ENCODE data around the gene ACTR1B.
"Not testable (repeated sequence)": the region's sequence is repeated elsewhere in the genome, so short reads cannot be mapped to it uniquely, and the experiment has no call there.

ACTR1B gene

GRCh38 chr2:97658691-97659157 is 5.1 kb downstream of the ACTR1B start:
- no peak for DNase-seq

DNA sequence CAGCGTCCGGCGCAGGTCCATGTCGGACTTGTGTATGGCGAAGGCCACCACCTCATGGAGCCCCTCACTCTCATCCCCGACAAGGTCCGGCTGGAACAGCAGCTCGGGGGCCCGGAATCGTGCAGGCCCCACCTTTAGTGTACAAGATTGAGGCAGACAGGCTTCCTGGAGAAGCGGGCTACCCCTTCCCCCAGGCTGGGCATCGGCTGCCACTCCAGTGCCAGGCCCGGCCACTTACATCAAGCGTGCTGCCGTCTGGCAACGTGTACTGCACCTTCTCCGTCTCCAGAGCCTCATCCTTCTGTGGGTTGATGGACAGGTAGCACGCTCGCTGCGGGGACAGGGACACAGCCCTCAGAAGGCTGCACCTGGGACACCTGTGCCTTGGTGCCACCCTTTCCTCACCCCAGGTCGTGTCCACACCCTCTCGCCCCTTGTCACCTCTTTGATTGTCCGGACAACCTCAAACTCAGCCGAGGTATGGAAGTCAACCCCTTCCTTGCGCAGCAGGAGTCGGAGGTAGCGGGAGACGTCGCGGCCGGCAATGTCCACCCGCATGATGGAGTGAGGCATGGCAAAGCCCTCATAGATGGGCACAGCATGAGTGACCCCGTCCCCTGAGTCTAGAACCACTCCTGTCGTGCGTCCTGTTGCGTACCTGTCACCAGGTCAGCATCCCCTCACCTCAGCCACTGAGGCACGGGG is 5.7 kb downstream of the ACTR1B start:
- no peak for DNase-seq

DNA sequence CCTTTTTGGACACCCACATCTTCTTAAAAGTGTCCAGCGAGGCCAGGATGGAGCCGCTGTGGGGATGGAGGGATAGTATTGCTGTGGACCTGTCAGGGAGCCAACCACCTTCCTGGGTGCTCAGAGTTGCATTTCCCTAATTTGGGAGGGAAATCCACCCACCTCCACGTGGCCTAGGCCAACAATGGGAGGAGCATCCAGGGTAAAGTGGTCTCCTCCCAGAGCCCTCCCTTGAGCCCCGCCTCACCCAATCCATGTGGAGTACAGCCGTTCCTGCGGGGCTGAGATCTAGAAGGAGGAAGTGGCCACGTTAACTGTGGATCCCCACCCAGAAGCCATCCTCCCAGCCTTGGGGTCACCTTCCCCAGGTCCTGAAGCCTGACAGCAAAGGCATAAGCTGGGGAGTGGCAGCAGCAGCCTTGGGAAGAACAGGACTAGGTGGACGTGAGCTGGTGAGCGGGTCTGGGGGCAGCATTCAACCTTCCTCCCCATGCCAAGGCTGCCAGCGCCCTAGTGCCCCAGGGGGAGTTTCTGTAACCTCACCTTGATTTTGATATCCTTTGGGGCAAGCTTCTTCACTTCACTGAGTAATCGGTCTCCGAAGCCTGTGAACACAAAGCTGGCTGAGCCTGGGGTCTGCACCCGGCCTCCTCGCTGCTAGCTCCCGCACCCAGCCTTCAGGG is 6.8 kb downstream of the ACTR1B start:
- DNase-seq = no peak

GRCh38 chr2:97656129-97656755 is 7.6 kb downstream of the ACTR1B start:
- no peak for DNase-seq

GRCh38 chr2:97654791-97655190 is 9.1 kb downstream of the ACTR1B start:
- no peak for DNase-seq

- DNase-seq = no peak
Observed at GRCh38 chr2:97654309-97654708, 9.5 kb downstream of the ACTR1B start.

DNA sequence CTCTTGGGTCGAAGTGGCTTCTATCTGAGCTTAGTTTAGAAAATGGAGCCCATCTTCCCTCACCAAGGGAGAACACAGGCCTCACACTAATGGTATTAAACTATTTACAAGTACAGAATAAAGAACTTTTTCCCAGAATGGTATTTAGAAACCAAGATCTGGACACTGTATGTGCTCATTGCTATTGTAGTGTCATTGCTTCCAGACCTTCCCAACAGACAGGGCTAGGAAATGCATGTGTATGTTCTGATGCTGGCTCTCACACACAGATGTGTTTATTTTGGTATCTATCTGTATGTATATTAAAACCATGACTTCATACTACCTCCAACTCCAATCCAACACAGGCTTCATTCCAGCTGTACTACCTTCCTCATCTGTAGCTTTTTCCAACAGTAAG is 10.0 kb downstream of the ACTR1B start:
- no peak for DNase-seq

- DNase-seq = no peak
Observed at GRCh38 chr2:97653473-97653872, 10.4 kb downstream of the ACTR1B start.

DNA sequence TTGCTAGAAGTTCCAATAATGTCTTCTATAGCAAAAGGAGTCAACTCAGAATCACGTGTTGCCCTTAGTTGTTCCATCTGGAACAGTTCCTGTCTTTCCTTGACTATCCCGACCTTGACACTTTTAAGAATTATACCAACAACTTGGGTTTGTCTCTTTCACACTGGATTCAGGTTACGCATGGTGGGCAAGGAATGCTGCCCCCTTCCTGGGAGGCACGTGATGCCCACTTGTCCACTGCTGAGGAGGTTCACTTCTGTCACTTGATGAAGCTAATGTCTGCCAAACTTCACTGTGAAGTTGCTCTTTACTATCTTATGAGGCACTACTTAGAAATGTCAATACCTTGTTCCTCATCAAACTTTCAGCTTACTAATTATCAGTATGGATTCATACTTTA is 12.7 kb downstream of the ACTR1B start:
- no peak for DNase-seq

GRCh38 chr2:97646977-97647376 is 16.9 kb downstream of the ACTR1B start:
- DNase-seq = no peak

- DNase-seq = peak; percentile 98
Observed at GRCh38 chr2:97645695-97646629, 17.9 kb downstream of the ACTR1B start, which contains the start of gene COX5B. Gene COX5B, plus strand, starts transcription at chr2:97646062. Its CDS starts 25 bp downstream, at chr2:97646087.

- no peak for DNase-seq
Observed at GRCh38 chr2:97645112-97645694, 18.6 kb downstream of the ACTR1B start.

DNA sequence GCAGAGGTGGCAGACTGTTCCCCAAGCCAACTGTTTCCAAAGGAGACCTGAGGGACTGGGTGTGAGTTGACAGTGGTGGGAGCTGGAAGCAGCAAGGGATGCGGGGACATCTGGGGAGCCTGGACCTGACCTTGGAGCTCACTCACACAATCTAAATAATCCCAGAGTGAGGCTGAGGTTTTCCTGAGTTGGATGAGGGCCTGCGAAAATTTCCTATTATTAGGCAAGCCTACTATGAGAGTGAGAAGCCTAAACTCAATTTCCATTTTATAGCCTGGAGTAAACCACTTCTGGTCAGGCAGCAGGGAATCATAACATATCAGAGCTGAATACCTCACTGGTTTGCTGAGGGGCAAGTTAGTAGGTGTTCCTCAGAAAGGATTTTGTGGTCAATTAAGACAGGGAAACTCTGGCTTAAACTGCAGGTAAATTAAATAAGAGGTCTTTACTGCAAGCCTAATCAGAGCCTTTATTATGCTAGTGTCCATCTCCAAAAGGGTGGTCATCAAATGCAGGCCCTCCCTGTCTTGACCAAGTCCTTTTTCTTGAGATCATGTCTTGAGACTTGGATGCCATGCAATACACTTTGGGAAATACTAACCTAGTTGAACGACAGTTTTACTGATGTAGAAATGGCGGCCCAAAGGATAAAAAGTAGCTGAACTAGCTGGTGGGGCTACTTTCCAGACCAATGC is 19.7 kb downstream of the ACTR1B start:
- no peak for DNase-seq

DNA sequence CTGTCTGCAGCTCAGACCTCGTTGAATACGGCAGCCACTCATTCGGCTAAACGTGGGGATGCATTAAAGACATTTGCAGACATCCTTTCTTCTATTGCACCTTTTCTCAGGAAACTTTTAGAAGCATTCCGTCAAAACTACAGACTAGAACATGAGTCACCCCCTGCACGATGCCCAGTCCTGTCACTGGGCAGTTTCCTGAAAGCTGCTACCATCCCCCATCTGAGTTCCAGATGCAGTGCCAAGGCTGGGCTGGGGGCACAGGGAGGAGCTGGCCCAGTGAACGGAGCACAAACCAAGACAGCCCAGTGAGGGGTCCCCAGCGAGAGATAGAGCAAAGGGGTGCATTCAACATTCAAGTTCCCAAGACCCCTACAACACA is 37.8 kb downstream of the ACTR1B start:
- not testable (repeated sequence) for DNase-seq

GRCh38 chr2:97625354-97626048 is 38.3 kb downstream of the ACTR1B start:
- DNase-seq = not testable (repeated sequence)

DNA sequence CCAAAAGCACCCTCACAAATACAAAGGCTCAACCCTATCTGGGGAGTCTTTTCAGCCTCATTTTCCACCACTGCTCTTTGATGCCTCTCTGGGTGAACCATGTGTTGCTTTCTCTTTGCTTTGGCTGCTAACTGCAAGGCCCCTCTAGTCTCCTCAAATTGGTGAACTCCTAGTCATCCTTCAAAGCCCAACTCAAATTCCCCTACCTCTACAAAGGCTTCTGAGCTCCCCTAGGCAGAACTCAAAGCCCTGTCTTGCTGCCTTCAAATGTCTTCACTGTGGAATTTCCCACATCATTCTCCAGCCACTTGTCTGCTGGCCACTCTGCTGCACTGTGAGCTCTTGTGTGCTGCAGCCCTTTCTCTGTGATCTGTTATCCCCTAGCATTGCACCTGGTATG is 40.9 kb downstream of the ACTR1B start:
- DNase-seq = not testable (repeated sequence)

DNA sequence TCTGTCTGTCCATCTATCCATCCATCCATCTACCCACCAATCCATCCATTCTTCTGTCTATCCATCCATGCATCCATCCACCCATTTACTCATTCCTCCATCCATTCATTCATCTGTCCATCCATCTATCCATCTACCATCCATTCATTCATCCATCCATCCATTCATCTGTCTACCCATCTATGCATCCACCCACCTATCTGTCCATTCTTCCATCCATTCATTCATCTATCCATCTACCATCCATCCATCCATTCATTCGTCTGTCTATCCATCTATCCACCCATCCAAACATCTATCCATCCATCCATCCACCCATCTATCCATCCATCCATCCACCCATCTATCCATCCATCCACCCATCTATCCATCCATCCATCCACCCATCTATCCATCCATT is 43.4 kb downstream of the ACTR1B start:
- not testable (repeated sequence) for DNase-seq

DNA sequence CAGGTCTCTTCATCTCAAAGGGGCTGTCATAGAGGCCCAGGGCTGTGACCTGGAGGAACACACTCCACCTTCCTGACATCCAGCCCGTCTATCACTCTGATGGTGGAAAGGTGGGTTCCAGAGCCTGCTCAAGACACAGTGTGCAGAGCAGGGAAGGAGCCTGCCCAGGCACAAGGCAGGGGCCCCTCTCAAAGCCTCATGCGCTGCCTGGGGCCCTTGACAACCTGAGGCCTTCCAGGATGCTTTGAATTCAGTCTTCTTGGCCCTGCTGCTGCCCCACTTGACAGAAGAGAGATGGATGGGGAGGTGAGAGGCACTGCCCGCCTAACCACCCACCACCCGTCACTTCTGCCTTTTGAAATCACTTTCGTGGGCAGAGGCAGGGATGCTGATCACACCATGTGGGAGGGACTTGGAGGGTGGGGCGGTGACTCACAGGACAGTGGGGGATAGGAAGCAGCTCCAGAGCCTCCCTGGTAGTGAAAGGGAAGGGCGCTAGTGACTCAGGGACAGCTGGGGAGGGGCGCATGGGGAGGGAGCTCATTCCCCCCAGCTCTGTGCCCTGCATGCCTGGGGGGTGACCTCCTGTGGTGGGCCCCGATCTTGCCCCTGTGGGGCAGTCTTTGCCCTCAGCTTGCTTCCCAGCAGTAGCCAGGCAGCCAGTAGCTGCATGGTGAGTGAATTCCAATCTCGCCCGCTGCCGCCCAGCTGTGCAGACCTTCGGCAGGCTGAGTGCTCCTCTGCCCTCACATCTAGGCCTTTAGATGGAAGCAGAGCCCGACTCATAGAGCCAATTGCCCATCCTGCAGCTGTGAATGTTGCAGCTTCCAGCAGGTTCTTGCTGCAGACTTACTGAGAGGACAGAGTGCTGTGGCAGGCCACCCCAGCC is 44.7 kb downstream of the ACTR1B start:
- DNase-seq = not testable (repeated sequence)

GRCh38 chr2:97617911-97618310 is 45.9 kb downstream of the ACTR1B start:
- DNase-seq = no peak

- not testable (repeated sequence) for DNase-seq
Observed at GRCh38 chr2:97615746-97616145, 48.1 kb downstream of the ACTR1B start.

Measured in central memory CD4-positive, alpha-beta T cell (primary cell).